Keratinocyte (primary cell): ENCODE results near the gene CYP4F8. TPM values are rescaled to one million over a fixed set of nuclear protein-coding genes. Genes with fewer than 3 reads are reported as not detected.

Experiments
- DNase-seq: peaks from one replicate; pipeline ENCODE4 v3.0.0-alpha.2; 2011; ENCODE audit warnings: low read depth, missing footprints, low spot score
- FAIRE-seq: peaks from 2 replicates; lab custom pipeline; 2011; peaks lifted over from hg19 to GRCh38; lab: Jason Lieb, UNC
- H2AFZ ChIP-seq: 2 replicates; pipeline ENCODE4 v1.6.0; 2012; ENCODE audit warnings: low read length, control low read depth, inconsistent platforms; ENCODE audit not compliant: control insufficient read depth
- H3K27ac ChIP-seq: 2 replicates; pipeline ENCODE4 v1.5.1; 2011; ENCODE audit warnings: low read length; ENCODE audit not compliant: control insufficient read depth, insufficient read depth
- H3K27me3 ChIP-seq: 3 replicates; pipeline ENCODE4 v1.6.0; 2011; ENCODE audit warnings: low read length; ENCODE audit not compliant: control insufficient read depth, insufficient read depth; ENCODE audit errors: extremely low read depth
- H3K36me3 ChIP-seq, 2 experiments: 2 replicates in 1 of 2; 3 replicates in 1 of 2; pipeline ENCODE4 v1.5.1; 2011; ENCODE audit warnings: low read length in 2 of 2, mild to moderate bottlenecking in 1 of 2; ENCODE audit not compliant: control insufficient read depth in 2 of 2, insufficient read depth in 2 of 2; ENCODE audit errors: extremely low read depth in 1 of 2
- H3K4me1 ChIP-seq: 3 replicates; pipeline ENCODE4 v1.5.1; 2011; ENCODE audit warnings: low read length; ENCODE audit not compliant: control insufficient read depth, insufficient read depth; ENCODE audit errors: extremely low read depth
- H3K4me2 ChIP-seq: 3 replicates; pipeline ENCODE4 v1.6.0; 2011; ENCODE audit warnings: low read depth, low read length; ENCODE audit not compliant: control insufficient read depth, insufficient read depth; ENCODE audit errors: extremely low read depth
- H3K4me3 ChIP-seq, 3 experiments: fragments of 200-600 bp in 1 of 3; sonication (generic) in 1 of 3; 2 replicates in 2 of 3; 3 replicates in 1 of 3; pipeline ENCODE4 v1.5.1; 2011 to 2016; ENCODE audit warnings: low read length in 3 of 3, mild to moderate bottlenecking in 3 of 3, control low read depth in 2 of 3, inconsistent platforms in 1 of 3, low read depth in 1 of 3, mixed read lengths in 1 of 3, mixed run types in 1 of 3, moderate library complexity in 1 of 3; ENCODE audit not compliant: control insufficient read depth in 2 of 3, insufficient read depth in 2 of 3; ENCODE audit errors: extremely low read depth in 1 of 3
- H3K79me2 ChIP-seq: 2 replicates; pipeline ENCODE4 v1.6.0; 2012; ENCODE audit warnings: low read length; ENCODE audit not compliant: control insufficient read depth, insufficient read depth
- H3K9ac ChIP-seq: 3 replicates; pipeline ENCODE4 v1.6.0; 2011; ENCODE audit warnings: low read length; ENCODE audit not compliant: control insufficient read depth, insufficient read depth; ENCODE audit errors: extremely low read depth
- H3K9me1 ChIP-seq: 3 replicates; pipeline ENCODE4 v1.6.0; 2011; ENCODE audit warnings: low read length; ENCODE audit not compliant: control insufficient read depth, insufficient read depth; ENCODE audit errors: extremely low read depth
- H3K9me3 ChIP-seq: 2 replicates; pipeline ENCODE4 v1.5.1; 2012; ENCODE audit warnings: low read depth, low read length; ENCODE audit not compliant: control insufficient read depth
- H4K20me1 ChIP-seq: 3 replicates; pipeline ENCODE4 v1.6.0; 2011; ENCODE audit warnings: low read length; ENCODE audit not compliant: control insufficient read depth, insufficient read depth; ENCODE audit errors: extremely low read depth
- CTCF ChIP-seq, 3 experiments: IDR thresholded peaks in 1 of 3; conservative IDR thresholded peaks in 1 of 3; optimal IDR thresholded peaks in 1 of 3; 2 replicates in 2 of 3; 3 replicates in 1 of 3; pipeline versions ENCODE3 to v1.5.1; 2011; ENCODE audit warnings: low read length in 3 of 3, mild to moderate bottlenecking in 3 of 3, moderate library complexity in 2 of 3, control low read depth in 1 of 3, inconsistent platforms in 1 of 3; ENCODE audit not compliant: insufficient read depth in 2 of 3; ENCODE audit errors: extremely low read depth in 1 of 3
- EZH2 ChIP-seq: IDR thresholded peaks from one replicate; pipeline ENCODE4 v1.6.1; 2012; ENCODE audit warnings: inconsistent platforms, mild to moderate bottlenecking, low read length, moderate library complexity
- dilution Hi-C: fragments of 300-500 bp; cut with MboI; formaldehyde crosslinking; loops from one replicate; pipeline ENCODE4 v1.7.0; 2020; ENCODE audit warnings: low sequenced_read_pairs; ENCODE audit not compliant: extremely low pct_ligation_motif_present
- polyA plus RNA-seq, 5 experiments: library from polyadenylated mRNA; depleted of rRNA in 3 of 5; stranded (reverse) in 3 of 5; stranded (forward) in 1 of 5; unstranded in 1 of 5; fragments of >200 nt; gene quantifications; 1 replicate in 1 of 5; 2 replicates in 3 of 5; 3 replicates in 1 of 5; pipeline versions ENCODE4 v1.2.1 to v1.2.3, GENCODE V29; 2011 to 2012; ENCODE audit warnings: missing spikeins in 2 of 5, low read depth in 1 of 5, low replicate concordance in 1 of 5

The CYP4F8 gene
- polyA plus RNA-seq, 1 donor (not counting 4 experiments of a cell fraction or from before 2014, with no cell fraction given): not detected

GRCh38 chr19:15613338-15613737, 1.7 kb upstream of the CYP4F8 start:
- H3K4me1 ChIP-seq: no peaks in the 10 kb centered on the region
- no peak overlapping the region for H3K27ac ChIP-seq
- dilution Hi-C loops: no loop called here
- no peaks in the 10 kb centered on the region for H3K9me3 ChIP-seq
- no peak overlapping the region for H2AFZ ChIP-seq
- no peak overlapping the region for H3K4me2 ChIP-seq
- no peak for DNase-seq
- FAIRE-seq: no peak
- H3K4me3 ChIP-seq: no peak overlapping the region
- H3K36me3 ChIP-seq: no peaks in the 10 kb centered on the region
- no peak for TF ChIP-seq EZH2
- no peak for TF ChIP-seq CTCF (optimal IDR thresholded peaks at IDR 0.05 in 1 of 3, IDR thresholded peaks at IDR 0.05 in 1 of 3, conservative IDR thresholded peaks at IDR 0.05 in 1 of 3; ENCODE audit: extremely low read depth in 1 of 3, insufficient read depth in 2 of 3, low read length in 3 of 3)
- H4K20me1 ChIP-seq: no peaks in the 10 kb centered on the region
- H3K27me3 ChIP-seq: no peaks in the 10 kb centered on the region
- H3K9me1 ChIP-seq: no peaks in the 10 kb centered on the region
- no peak overlapping the region for H3K9ac ChIP-seq
- no peaks in the 10 kb centered on the region for H3K79me2 ChIP-seq

GRCh38 chr19:15615526-15615925, 508 bp downstream of the CYP4F8 start:
- H2AFZ ChIP-seq: no peak overlapping the region
- H3K4me2 ChIP-seq: no peak overlapping the region
- H3K27me3 ChIP-seq: no peaks in the 10 kb centered on the region
- dilution Hi-C loops: no loop called here
- no peaks in the 10 kb centered on the region for H3K36me3 ChIP-seq
- no peak overlapping the region for H3K9ac ChIP-seq
- no peaks in the 10 kb centered on the region for H3K9me1 ChIP-seq
- DNase-seq (no peak), FAIRE-seq (no peak)
- TF ChIP-seq EZH2 (no peak), CTCF (optimal IDR thresholded peaks at IDR 0.05 in 1 of 3, IDR thresholded peaks at IDR 0.05 in 1 of 3, conservative IDR thresholded peaks at IDR 0.05 in 1 of 3; ENCODE audit: extremely low read depth in 1 of 3, insufficient read depth in 2 of 3, low read length in 3 of 3) (no peak)
- no peaks in the 10 kb centered on the region for H3K79me2 ChIP-seq
- no peak overlapping the region for H3K27ac ChIP-seq
- H3K9me3 ChIP-seq: no peaks in the 10 kb centered on the region
- H4K20me1 ChIP-seq: no peaks in the 10 kb centered on the region
- H3K4me1 ChIP-seq: no peaks in the 10 kb centered on the region
- no peak overlapping the region for H3K4me3 ChIP-seq
